ENCODE data around the gene SEC14L6.
"Not testable (repeated sequence)": the region's sequence is repeated elsewhere in the genome, so short reads cannot be mapped to it uniquely, and the experiment has no call there.

The SEC14L6 gene

DNA sequence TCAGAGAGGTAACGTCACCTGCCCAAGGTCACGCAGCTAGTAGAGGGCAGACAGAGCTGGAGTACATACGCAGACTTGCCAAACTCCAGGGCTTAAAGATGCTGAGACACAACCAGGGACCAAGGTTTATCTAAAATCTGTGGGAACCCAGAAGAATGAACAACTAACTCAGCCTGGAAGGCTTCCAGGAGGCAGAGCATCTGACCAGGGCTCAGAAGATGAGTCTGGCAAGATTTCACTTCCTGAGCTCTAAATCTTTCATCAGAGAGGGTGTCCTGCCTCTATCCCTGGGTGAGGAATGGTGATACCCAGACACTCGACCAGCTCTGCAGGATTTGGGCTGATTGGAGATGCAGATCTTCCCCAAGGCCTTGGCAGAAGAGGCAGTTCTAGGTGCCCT lies 18.8 kb upstream of the SEC14L6 start:
- DNase-seq: no peak

DNA sequence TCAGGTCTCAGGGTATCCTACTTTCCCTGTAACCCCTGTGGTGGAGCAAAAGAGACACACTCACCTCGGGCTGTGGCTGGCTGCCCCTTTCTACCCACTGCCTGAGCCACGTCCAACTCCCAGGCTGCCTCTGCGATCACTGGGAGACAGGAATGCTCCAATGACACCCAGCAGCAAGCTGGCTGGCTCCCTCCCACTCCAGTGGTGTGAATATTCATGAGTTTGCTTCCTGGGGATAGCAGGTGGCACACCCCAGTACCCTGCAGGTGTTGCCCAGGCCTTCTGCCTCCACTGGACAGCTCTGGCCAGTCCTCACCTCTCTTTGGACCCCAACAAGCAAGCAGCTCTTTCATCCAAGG lies 18.2 kb upstream of the SEC14L6 start:
- peak; percentile 8 for DNase-seq

DNA sequence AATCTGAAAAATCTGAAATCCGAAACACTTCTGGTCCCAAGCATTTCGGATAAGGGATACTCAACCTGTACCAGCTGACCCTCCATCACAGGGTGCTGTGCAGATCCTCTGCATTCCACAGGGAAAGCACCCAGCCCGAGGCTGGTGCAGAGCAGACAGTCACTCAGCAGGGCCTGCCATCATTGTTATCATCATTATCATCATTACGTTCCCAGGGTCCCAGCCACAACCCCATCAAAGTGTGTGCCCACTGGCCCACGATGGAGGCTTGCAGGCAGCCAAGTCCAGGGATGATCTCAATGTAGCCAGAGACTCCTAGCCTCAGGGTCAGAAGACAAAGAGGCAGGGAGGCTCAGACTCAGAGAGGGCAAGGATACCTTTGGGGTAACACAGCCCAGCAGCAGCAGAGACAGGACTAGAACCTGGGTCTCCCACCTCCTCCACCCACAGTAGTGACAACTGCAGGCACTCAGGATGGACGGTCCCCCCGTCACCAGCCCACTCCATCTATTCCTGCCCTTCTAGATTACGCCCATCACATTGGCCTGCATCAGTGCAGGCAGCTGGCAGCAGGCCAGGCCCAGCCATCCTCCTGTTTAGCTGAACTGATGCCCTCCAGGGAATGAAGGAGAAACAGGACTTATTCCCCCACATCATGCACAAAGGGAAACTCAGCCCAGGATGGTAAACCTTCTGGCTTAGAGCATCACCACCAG lies 17.7 kb upstream of the SEC14L6 start:
- DNase-seq: no peak

DNA sequence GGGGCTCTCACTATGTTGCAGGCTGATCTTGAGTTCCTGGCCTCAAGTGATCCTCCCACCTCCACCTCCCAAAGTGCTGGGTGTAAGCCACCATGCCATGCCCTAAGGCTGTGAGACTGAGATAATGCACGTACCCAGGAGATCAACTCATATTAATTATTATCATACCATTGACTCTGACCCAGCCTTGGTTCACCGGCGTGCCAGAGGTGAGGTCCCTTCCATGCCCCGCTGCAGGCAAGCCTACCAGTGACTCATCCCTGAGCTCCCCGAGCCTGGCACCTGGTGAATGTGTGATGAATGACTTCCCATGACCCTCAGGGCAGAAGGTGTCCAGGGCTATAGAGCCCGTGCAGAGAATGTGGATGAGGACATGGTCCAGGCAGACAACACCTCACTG lies 15.8 kb upstream of the SEC14L6 start:
- DNase-seq: no peak

DNA sequence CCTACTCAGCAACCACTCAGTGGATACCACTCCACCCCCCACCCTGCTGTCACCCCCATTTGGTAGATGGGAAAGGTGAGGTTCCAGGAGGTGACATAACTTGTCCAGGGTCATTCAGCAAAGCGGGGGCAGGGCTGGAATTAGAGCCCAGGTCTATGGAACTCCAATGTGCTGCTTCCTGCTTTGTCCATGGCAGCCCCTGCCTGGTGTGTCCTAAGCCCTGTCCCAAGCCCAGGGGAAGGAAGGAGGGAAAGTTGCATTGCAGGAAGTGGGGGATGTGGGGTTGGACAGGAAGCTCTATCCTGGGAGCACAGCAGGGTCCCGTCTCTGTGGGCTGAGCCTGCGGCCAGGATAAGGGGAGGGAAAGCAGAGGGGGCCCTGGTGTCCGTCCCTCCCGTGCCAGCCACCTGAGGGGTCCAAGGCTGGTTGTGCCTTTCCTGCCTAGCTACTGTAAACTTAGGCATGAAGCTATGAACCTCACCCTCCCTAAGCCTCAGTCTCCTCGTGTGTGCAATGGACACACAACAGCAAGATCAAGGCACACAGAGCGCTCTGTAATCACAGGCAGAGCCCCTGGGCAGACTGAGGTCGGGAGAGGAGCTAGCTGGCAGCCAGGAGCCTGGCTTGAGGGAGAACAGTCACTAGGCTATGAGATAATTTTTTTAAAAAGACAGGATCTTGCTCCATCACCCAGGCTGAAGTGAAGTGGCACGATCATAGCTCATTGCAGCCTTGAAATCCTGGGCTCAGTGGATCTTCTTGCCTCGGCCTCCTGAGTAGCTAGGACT lies 15.1 kb upstream of the SEC14L6 start:
- no peak for DNase-seq

DNA sequence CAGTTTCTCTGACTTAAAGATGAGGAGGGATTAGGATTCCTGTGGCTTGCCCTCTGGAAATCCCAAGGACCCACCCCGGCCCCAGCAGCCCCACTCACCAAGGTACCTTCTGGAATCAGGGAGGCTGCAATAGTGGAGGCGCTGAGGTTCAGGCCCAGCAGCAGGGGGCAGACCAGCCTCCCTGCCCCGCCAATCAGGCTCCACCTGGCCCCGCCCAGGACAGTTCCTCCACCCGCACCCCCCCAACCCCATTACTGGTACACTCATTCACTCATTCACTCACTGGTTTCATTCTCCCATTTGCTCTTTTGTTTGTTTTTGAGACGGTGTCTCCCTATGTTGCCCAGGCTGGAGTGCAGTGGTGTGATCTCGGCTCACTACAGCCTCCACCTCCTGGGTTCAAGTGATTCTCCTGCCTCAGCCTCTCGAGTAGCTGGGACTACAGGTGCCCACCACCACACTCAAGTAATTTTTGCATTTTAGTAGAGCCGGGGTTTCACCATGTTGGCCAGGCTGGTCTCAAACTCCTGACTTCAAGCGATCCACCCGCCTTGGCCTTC lies 14.2 kb upstream of the SEC14L6 start:
- DNase-seq: not testable (repeated sequence)

DNA sequence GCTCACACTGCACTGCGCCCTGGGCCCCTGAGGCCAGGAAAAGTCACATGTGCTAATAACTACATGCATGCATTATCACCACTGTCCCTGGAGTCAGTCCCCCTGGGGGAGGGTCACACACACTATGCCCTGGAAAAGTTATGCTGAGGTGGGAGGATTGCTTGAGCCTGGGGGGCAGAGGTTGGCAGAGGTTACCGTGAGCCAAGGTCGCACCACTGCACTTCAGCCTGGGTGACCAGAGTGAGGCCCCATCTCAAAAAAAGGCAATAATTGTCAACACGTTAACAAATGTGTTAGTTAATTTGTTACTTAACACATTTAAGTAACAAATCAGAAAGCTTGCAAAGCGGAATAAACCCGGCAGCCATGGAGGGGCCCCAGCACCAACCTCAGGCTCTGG lies 13.3 kb upstream of the SEC14L6 start:
- no peak for DNase-seq

DNA sequence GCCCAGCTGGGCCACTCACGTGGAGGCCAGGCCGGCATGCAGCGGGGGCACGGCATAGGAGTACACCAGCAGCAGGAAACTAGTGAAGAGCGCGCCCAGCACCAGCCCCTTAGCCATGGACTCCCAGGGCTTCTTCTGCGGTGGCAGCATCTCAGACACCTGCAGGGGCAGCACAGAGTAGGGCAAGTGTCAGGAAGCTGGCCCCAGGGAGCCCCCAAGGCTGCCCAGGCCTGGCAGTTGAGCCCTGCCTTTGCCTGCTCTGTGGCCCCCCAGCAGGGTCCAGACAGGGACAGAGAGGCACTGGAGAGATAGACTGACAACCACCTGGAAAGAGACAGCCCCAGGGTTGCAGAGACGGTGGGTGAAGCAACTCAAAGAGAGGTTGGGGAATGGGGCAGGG lies 10.7 kb upstream of the SEC14L6 start:
- no peak for DNase-seq

DNA sequence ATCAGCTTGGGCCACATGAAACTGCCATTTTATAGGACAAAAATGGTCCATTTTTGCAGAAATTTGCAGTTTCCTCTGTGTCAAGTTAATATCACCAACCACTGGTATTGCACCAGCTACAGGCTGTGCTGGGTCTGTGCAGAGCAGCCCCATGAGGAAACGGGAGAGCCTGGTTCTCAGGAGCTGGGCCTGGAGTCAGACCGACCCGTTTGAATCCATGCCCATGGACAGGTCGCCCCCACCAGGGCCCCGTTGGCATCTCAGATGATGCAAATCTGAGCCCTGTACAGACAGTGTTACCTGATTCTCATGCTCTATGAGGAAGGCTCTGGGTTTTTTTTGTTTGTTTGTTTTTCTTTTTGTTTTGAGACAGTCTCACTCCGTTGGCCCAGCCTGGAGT lies 9.8 kb upstream of the SEC14L6 start:
- no peak for DNase-seq

DNA sequence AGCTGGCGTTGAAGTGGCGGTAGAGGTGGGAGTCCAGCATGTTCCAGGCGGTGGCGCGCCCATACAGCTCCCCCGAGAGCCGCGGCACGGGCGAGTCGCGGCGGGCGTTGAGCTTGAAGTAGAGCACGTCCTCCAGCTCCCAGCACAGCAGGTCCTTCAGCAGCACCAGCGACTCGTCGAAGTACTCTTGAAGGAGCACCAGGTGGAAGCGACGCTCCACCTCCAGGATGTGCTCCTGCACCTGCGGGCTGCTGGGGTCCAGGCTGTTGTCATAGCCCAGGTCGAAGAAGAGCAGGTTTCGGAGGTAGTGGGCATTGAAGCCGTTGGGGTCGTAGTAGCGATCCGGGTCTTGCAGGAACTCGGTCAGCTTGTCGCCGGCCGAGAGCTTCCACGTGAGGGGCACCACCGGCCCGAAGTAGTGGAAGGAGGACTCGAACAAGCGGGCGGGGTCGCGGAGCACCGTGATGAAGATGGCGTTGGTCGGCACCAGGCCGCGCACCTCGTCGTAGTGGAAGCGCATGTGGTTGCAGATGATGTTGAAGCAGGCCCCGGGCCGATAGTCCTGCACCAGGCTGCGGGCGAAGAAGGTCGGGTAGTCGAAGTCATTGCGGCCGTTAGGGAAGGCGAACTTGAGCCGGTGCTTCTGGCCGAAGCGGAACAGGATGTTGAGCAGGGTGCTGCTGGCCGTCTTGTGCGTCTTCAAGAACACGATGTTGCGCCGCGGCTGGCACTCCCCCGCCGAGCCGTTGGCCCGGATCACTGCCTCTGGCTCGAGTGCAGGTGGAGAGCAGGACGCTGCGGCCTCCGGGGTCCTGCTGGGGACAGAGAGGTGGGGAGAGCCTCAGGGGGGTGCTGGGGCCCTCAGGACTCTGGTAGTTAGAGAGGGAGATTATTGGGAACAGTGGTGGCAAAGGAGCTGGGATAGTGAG lies 9.0 kb upstream of the SEC14L6 start:
- DNase-seq: no peak

DNA sequence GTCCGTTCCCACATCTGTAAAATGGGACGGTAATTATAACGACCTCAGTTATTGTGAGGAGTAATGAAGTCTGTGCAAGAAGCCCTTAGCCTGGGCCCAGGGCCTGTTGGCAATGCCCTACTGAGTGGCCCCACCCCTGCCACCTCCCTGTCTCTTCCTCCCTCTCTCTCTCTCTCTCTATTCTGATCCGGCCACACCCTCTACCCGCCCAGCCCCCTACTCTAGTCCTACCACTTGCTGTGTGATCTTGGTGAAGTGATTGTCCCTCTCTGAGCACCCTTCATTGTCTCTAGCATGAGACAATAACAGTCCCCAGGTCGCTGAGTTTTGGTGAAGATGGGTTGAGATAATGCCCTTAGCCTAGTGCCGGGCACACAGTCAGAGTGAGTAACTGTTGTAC lies 7.4 kb upstream of the SEC14L6 start:
- DNase-seq: no peak

DNA sequence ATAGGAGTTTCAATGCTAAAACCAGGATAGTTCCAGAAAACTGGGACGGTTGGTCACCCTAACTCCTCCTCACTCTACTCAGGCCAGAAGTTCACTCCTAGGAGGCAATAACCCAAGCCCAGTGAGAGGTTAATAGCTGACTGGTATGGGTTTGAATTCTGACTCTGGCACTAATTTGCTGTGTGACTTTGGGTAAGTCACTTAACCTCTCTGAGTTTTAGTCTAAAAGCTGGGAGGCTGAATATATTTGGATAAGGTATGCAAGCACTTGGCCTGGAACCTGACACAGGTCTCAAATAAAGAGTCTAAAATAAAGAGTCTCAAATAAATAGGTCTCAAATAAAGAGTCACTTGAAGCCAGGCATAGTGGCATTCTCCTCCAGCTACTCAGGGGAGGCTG lies 6.2 kb upstream of the SEC14L6 start:
- DNase-seq: no peak

DNA sequence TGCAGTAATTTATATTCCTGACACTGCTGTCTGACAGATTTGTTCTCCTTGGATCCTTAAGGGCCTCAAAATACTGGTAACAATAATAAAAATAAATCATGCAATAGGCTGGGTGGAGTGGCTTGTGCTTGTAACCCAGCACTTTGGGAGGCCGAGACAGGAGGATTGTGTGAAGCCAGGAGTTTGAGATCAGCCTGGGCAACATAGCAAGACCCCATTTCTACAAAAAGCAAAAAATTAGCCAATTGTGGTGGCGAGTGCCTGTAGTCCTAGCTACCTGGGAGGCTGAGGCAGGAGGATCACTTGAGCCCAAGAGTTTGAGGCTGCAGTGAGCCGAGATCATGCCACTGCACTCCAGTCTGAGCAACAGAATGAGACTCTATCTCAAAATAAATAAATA lies 5.3 kb upstream of the SEC14L6 start:
- not testable (repeated sequence) for DNase-seq

DNA sequence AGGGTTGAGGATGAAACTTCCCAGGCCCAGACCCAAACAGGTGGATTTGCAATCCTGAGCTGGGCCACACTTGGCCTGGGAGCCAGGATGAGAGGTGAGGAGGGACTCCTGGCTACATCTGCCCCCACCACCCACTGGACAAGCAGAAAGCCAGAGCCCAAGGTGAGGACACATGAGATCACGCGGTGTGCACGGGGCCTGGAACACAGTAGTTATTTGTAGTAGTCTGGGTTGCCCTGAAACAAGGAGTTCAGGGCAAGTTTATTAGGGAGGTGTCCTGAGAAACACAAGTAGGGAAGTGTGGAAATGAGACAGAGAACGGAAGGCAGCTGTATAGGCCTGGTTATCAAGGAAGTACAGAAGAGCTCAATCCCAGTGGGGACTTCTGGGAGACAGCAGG lies 647 bp upstream of the SEC14L6 start:
- no peak for DNase-seq

DNA sequence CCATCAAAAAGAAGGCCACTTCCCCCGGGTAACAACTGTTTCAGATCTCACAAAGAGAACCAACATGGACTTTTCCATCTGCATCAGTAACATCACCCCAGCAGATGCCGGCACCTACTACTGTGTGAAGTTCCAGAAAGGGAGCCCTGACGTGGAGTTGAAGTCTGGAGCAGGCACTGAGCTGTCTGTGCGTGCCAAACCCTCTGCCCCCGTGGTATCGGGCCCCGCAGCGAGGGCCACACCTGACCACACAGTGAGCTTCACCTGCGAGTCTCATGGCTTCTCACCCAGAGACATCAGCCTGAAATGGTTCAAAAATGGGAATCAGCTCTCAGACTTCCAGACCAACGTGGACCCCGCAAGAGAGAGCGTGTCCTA lies 3.7 kb downstream of the SEC14L6 start:
- DNase-seq: no peak

DNA sequence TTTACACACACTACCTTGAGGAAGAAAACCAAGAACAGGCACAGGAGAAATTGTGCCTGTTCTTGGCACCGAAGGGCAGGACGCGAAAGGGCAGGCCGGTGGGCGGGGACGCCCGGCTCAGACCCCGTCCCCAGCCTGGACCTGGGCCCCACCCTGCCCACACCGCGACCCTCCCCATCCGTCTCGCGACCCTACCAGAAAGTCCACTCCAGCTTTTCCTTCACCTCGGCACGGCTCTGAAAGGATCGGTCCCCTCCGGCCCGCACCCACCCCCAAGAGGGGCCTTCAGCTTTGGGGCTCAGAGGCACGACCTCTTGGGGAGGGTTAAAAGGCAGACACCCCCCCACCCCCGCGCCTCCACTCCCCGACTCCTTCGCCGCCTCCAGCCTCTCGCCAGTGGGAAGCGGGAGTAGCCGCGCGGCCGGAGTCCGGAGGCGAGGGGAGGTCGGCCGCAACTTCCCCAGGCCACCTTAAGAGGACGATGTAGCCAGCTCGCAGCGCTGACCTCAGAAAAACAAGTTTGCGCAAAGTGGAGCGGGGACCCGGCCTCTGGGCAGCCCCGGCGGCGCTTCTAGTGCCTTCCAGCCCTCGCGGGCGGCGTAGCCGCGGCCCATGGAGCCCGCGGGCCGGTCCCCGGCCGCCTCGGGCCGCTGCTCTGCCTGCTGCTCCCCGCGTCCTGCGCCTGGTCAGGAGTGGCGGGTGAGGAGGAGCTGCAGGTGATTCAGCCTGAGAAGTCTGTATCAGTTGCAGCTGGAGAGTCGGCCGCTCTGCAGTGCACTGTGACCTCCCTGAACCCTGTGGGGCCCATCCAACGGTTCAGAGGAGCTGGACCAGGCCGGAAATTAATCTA lies 4.4 kb downstream of the SEC14L6 start:
- peak; percentile 79 for DNase-seq

DNA sequence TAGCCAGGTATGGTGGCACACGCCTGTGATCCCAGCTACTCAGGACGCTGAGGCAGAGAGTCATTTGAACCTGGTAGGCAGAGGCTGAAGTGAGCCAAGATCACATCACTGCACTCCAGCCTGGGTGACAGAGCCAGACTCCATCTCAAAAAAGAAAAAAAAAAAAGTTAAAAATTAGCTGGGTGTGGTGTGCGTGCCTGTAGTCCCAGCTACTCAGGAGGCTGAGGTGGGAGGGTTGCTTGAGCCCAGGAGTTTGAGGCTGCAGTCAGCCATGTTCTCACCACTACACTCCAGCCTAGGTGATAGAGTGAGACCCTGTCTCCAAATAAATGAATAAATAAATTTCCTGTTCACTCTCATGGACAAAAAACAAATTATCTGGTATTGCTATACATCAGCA lies 5.0 kb downstream of the SEC14L6 start:
- DNase-seq: not testable (repeated sequence)

DNA sequence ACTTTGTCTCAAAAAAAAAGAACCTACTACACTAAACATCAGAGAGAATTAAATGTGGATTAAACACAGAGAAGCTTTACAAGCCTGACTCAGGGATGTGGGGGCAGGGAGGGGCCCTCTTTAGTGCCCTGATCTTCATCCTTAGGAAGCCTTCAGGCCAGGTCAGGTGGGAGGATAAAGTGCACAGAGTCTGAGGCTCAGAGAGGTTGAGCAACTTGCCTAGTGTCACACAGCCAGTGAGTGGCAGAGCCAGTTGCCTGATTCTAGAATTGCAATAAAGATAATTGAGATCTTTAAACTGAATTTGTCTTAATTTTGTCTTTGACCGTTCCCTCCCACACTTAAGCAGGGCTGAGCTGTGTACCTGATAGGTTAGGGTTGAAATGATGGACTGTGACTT lies 7.2 kb downstream of the SEC14L6 start:
- DNase-seq: no peak

DNA sequence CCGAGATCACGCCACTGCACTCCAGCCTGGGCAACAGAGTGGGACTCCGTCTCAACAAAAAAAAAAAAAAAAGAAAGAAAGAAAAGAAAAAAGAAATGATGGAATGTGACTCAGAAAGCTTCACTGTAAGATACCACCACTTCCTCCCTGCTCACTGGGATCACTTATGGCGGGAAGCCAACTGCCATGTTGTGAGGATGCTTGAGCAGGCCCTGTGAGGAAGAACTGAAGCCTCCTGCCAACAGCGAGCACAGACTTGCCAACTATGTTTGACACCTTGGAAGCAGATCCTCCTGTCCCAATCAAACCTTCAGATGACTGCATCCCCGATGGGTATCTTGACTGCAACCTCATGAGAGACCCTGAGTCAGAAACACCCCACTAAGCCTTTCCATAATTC lies 8.3 kb downstream of the SEC14L6 start:
- no peak for DNase-seq

DNA sequence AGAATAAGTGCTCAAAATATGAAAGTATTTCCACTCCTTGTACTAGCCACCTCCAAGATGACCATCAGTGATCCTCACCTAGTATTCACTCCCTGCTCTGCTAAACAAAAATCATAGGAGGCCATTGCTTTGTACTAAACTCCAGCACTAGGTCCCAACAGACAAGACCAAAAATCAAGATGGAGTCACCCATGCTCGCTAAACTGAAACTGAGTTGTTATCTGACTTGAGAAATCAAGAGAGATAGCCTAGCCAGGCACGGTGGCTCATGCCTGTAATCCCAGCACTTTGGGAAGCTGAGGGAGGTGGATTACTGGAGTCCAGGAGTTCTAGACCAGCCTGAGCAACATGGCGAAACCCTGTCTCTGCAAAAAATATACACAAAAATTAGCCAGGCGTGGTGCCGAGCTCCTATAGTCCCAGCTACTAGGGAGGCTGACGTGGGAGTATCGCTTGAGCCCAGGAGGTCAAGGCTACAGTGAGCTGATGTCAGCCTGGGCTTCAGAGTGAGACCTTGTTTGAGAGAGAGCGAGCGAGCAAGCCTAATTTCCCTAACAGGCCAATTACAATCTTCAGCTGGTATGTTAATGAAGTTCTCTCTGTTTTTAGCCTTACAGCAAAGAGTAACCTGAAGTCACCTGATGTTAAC lies 9.3 kb downstream of the SEC14L6 start:
- no peak for DNase-seq

DNA sequence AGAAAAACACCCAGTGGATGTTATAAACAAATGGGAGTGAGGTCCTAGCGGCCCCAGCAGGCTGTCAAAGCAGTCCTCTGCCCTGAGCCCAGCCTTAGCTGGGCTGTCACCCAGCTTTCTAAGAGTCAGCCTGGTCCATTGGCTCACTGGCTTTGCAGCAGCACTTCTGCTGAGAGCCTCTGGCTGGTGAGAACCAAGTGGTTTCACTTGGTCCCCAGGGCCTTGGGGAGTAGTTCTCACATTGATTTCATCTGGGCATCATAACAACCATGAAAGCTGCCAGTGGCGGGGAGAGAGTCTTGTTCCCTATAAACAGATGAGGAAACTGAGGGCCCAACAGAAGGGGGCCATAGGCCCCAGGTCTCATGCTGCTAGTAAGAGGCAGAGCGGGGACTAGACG lies 11.4 kb downstream of the SEC14L6 start:
- DNase-seq: no peak

Data from retina (tissue), 1 donor.